ENCODE results near the gene TBX1. TPM values are rescaled to one million over a fixed set of nuclear protein-coding genes. Genes with fewer than 3 reads are reported as not detected.

Gene TBX1
- total RNA-seq, 3 donors from 2014 or later (not counting 1 experiment from before 2014, with no cell fraction given), result 2.0 to 4.6 (median 3.2) TPM

GRCh38 chr22:19815823-19816290 is 55.3 kb downstream of the TBX1 start:
- H3K9me3 Mint-ChIP-seq, result no peaks in the 10 kb centered on the region
- Histone ChIP-seq H3K4me3 (ENCODE audit: low read length) (no peak overlapping the region), H3K27me3 (ENCODE audit: control insufficient read depth, insufficient read depth, low read length) (no peaks in the 10 kb centered on the region), H3K4me1 (ENCODE audit: control insufficient read depth, insufficient read depth, low read length) (peaks cover under 1% of the 10 kb centered on the region), H3K36me3 (ENCODE audit: control insufficient read depth, insufficient read depth, low read length) (peaks cover 1% of the 10 kb centered on the region), H3K27ac (ENCODE audit: low read length) (no peak overlapping the region), H3K9me3 (ENCODE audit: control insufficient read depth, insufficient read depth, low read length) (no peaks in the 10 kb centered on the region)
- H3K4me1 Mint-ChIP-seq, result peaks cover 0 to 13% of the 10 kb centered on the region in 2 donors
- ATAC-seq (no peak), DNase-seq (no peak)
- H3K36me3 Mint-ChIP-seq, result no peaks in the 10 kb centered on the region
- intact Hi-C loops (cut with micrococcal nuclease), result no loop called here
- WGBS (ENCODE audit: insufficient coverage), result 90% methylated on average over 16 of the region's 16 CpGs
- H3K4me3 Mint-ChIP-seq, result no peak overlapping the region
- H3K27me3 Mint-ChIP-seq (ENCODE audit: low read depth in 2 of 2), result no peaks in the 10 kb centered on the region
- TF ChIP-seq CTCF (IDR thresholded peaks at IDR 0.05), result no peak
- H3K27ac Mint-ChIP-seq, result no peak overlapping the region

- Histone ChIP-seq H3K27me3 (ENCODE audit: control insufficient read depth, insufficient read depth, low read length) (no peaks in the 10 kb centered on the region), H3K4me3 (ENCODE audit: low read length) (no peak overlapping the region), H3K36me3 (ENCODE audit: control insufficient read depth, insufficient read depth, low read length) (peaks cover 1% of the 10 kb centered on the region), H3K4me1 (ENCODE audit: control insufficient read depth, insufficient read depth, low read length) (no peaks in the 10 kb centered on the region), H3K9me3 (ENCODE audit: control insufficient read depth, insufficient read depth, low read length) (no peaks in the 10 kb centered on the region), H3K27ac (ENCODE audit: low read length) (no peak overlapping the region)
- ATAC-seq, result no peak
- H3K36me3 Mint-ChIP-seq, result no peaks in the 10 kb centered on the region
- H3K27ac Mint-ChIP-seq, result no peak overlapping the region
- 95% methylated on average over 14 of the region's 14 CpGs for WGBS (ENCODE audit: insufficient coverage)
- no peak overlapping the region for H3K4me3 Mint-ChIP-seq
- H3K9me3 Mint-ChIP-seq, result no peaks in the 10 kb centered on the region
- TF ChIP-seq CTCF (IDR thresholded peaks at IDR 0.05), result no peak
- intact Hi-C loops (cut with micrococcal nuclease), result no loop called here
- no peaks in the 10 kb centered on the region for H3K27me3 Mint-ChIP-seq (ENCODE audit: low read depth in 2 of 2)
- H3K4me1 Mint-ChIP-seq, result peaks cover 0 to 6% of the 10 kb centered on the region in 2 donors
- no peak for DNase-seq
Observed at GRCh38 chr22:19816372-19817119, 56.0 kb downstream of the TBX1 start.

Other genes with a start within 250 kb of the TBX1 start
- gene CLDN5, start 236.4 kb upstream of the TBX1 start, total RNA-seq, result 1 to 10 TPM in 2 of 3 donors, not detected in 1; 1.3 to 1.7 TPM
- gene SEPTIN5, start 46.3 kb upstream of the TBX1 start, total RNA-seq, result 1 to 10 TPM in 2 of 3 donors, under 1 TPM in 1; 0.52 to 4.5 (median 1.9) TPM
- gene GP1BB, start 37.2 kb upstream of the TBX1 start, total RNA-seq, result 1 to 10 TPM in 2 of 3 donors, under 1 TPM in 1; 0.39 to 7.8 (median 4.2) TPM
- gene GNB1L, start 94.1 kb downstream of the TBX1 start, total RNA-seq, result 1 to 10 TPM; 5.1 to 5.3 (median 5.3) TPM
- 10 to 100 TPM in 2 of 3 donors, 1 to 10 TPM in 1; 6.4 to 12.5 (median 11.7) TPM for gene RTL10, start 94.1 kb downstream of the TBX1 start, total RNA-seq
- 10 to 100 TPM; 37.5 to 56.2 (median 38.2) TPM for gene COMT, start 181.0 kb downstream of the TBX1 start, total RNA-seq
- 10 to 100 TPM; 23.5 to 37.3 (median 24.4) TPM for gene TXNRD2, start 181.0 kb downstream of the TBX1 start, total RNA-seq